Midbrain (tissue), 1 donor: ENCODE measurements around the gene LMNTD1.
"Not testable (repeated sequence)": the region's sequence is repeated elsewhere in the genome, so short reads cannot be mapped to it uniquely, and the experiment has no call there.

Experiments
- DNase-seq: peaks from one replicate; lab custom pipeline; 2025; lab: John Stamatoyannopoulos, UW

Gene LMNTD1

GRCh38 chr12:25491396-25492325 lies 61.4 kb downstream of the LMNTD1 start:
- no peak for DNase-seq

- DNase-seq, result not testable (repeated sequence)
Measured at GRCh38 chr12:25488956-25489870, 63.9 kb downstream of the LMNTD1 start.

GRCh38 chr12:25482625-25483024 lies 70.5 kb downstream of the LMNTD1 start:
- DNase-seq, result no peak

- DNase-seq, result no peak
Measured at GRCh38 chr12:25480145-25480544, 72.9 kb downstream of the LMNTD1 start.

GRCh38 chr12:25477217-25477616 lies 75.9 kb downstream of the LMNTD1 start:
- no peak for DNase-seq

GRCh38 chr12:25472453-25472852 lies 80.6 kb downstream of the LMNTD1 start:
- DNase-seq, result no peak

- no peak for DNase-seq
Measured at GRCh38 chr12:25469861-25470260, 83.2 kb downstream of the LMNTD1 start.

- no peak for DNase-seq
Measured at GRCh38 chr12:25469368-25469767, 83.7 kb downstream of the LMNTD1 start.

- DNase-seq, result no peak
Measured at GRCh38 chr12:25463521-25463920, 89.6 kb downstream of the LMNTD1 start.

GRCh38 chr12:25463005-25463404 lies 90.1 kb downstream of the LMNTD1 start:
- no peak for DNase-seq

GRCh38 chr12:25459541-25459951 lies 93.5 kb downstream of the LMNTD1 start:
- peak; percentile 1 for DNase-seq

GRCh38 chr12:25458047-25458552 lies 95.0 kb downstream of the LMNTD1 start:
- no peak for DNase-seq

- no peak for DNase-seq
Measured at GRCh38 chr12:25456474-25456873, 96.6 kb downstream of the LMNTD1 start.

- DNase-seq, result no peak
Measured at GRCh38 chr12:25455696-25456095, 97.4 kb downstream of the LMNTD1 start.

- DNase-seq, result no peak
Measured at GRCh38 chr12:25449007-25449406, 104.1 kb downstream of the LMNTD1 start.

- DNase-seq, result no peak
Measured at GRCh38 chr12:25447046-25447445, 106.0 kb downstream of the LMNTD1 start.

- DNase-seq, result no peak
Measured at GRCh38 chr12:25438638-25439037, 114.4 kb downstream of the LMNTD1 start.

GRCh38 chr12:25436206-25437030 lies 116.7 kb downstream of the LMNTD1 start:
- peak; percentile 55 for DNase-seq

GRCh38 chr12:25435431-25435830 lies 117.7 kb downstream of the LMNTD1 start:
- DNase-seq, result no peak

GRCh38 chr12:25434515-25434914 lies 118.6 kb downstream of the LMNTD1 start:
- DNase-seq, result no peak

GRCh38 chr12:25433581-25434325 lies 119.3 kb downstream of the LMNTD1 start:
- no peak for DNase-seq
